ENCODE data around the gene ENAH. TPM values are rescaled to one million over a fixed set of nuclear protein-coding genes. Genes with fewer than 3 reads are reported as not detected.
"Not testable (repeated sequence)": the region's sequence is repeated elsewhere in the genome, so short reads cannot be mapped to it uniquely, and the experiment has no call there.

Gene ENAH
- total RNA-seq, 2 experiments from 2014 or later: not detected

GRCh38 chr1:225473676-225474438 is 179.1 kb downstream of the ENAH start:
- not testable (repeated sequence) for H3K27me3 Mint-ChIP-seq; H3K27ac Mint-ChIP-seq; H3K4me3 Mint-ChIP-seq; DNase-seq; H3K9me3 Mint-ChIP-seq (ENCODE audit: low read depth); ATAC-seq; H3K36me3 Mint-ChIP-seq
- CTCF ChIA-PET: interaction anchor here (0.7 to 5.8 kb wide), 32 partner anchors 9 to 517 kb away, joined by 3 to 49 read pairs (median 5); partner anchors contain the start of genes LBR, PYCR2, SRP9 and TMEM63A
- peaks cover 39% of the 10 kb centered on the region for H3K4me1 Mint-ChIP-seq

- not testable (repeated sequence) for H3K27ac Mint-ChIP-seq; H3K4me3 Mint-ChIP-seq; H3K9me3 Mint-ChIP-seq (ENCODE audit: low read depth); ATAC-seq; H3K36me3 Mint-ChIP-seq; DNase-seq; H3K27me3 Mint-ChIP-seq
- H3K4me1 Mint-ChIP-seq: peaks cover 43% of the 10 kb centered on the region
- CTCF ChIA-PET: interaction anchor here (0.6 to 5.8 kb wide), 12 partner anchors 10 to 514 kb away, joined by 3 to 49 read pairs (median 4); partner anchors contain the start of genes LBR and TMEM63A
These were observed 179.7 kb downstream of the ENAH start for GRCh38 chr1:225473266-225473665.

GRCh38 chr1:225471453-225472301 is 181.2 kb downstream of the ENAH start:
- no peak overlapping the region for H3K27ac Mint-ChIP-seq
- DNase-seq: no peak

GRCh38 chr1:225471109-225471452 is 181.8 kb downstream of the ENAH start:
- DNase-seq (no peak), ATAC-seq (no peak)
- no peaks in the 10 kb centered on the region for H3K36me3 Mint-ChIP-seq
- H3K27me3 Mint-ChIP-seq: no peaks in the 10 kb centered on the region
- no peaks in the 10 kb centered on the region for H3K9me3 Mint-ChIP-seq (ENCODE audit: low read depth)
- H3K4me1 Mint-ChIP-seq: peaks cover 32% of the 10 kb centered on the region
- H3K4me3 Mint-ChIP-seq: no peak overlapping the region
- H3K27ac Mint-ChIP-seq: no peak overlapping the region
- CTCF ChIA-PET: interaction anchor here (0.8 to 1.2 kb wide), 2 partner anchors 27 to 591 kb away, joined by 4 read pairs; partner anchors contain the start of gene H3-3A

More at GRCh38 chr1:225471453-225472301, 181.2 kb downstream of the ENAH start:
- no peak for ATAC-seq
- no peak overlapping the region for H3K4me3 Mint-ChIP-seq
- H3K27me3 Mint-ChIP-seq: no peaks in the 10 kb centered on the region
- CTCF ChIA-PET: interaction anchor here (1.1 to 1.3 kb wide), 4 partner anchors 9 to 591 kb away, joined by 3 to 5 read pairs (median 4); partner anchors contain the start of gene H3-3A
- no peaks in the 10 kb centered on the region for H3K36me3 Mint-ChIP-seq
- no peaks in the 10 kb centered on the region for H3K9me3 Mint-ChIP-seq (ENCODE audit: low read depth)
- H3K4me1 Mint-ChIP-seq: peaks cover 33% of the 10 kb centered on the region

- Mint-ChIP-seq H3K9me3 (ENCODE audit: low read depth) (no peaks in the 10 kb centered on the region), H3K4me1 (peaks cover 36% of the 10 kb centered on the region), H3K4me3 (no peak overlapping the region), H3K27me3 (no peaks in the 10 kb centered on the region), H3K36me3 (no peaks in the 10 kb centered on the region), H3K27ac (no peak overlapping the region)
- ATAC-seq: no peak
- DNase-seq: no peak
- CTCF ChIA-PET: interaction anchor here (0.8 kb wide), 1 partner anchor 27 kb away, joined by 4 read pairs; no protein-coding TSS in a partner anchor
These were observed 182.5 kb downstream of the ENAH start for GRCh38 chr1:225470211-225471108.

GRCh38 chr1:225469051-225469450 is 183.9 kb downstream of the ENAH start:
- peak overlapping the region; percentile 99 for H3K27ac Mint-ChIP-seq
- H3K27me3 Mint-ChIP-seq: no peaks in the 10 kb centered on the region
- CTCF ChIA-PET: interaction anchor here (0.9 to 3.3 kb wide), 8 partner anchors 9 to 519 kb away, joined by 3 to 29 read pairs (median 14); partner anchors contain the start of genes LBR and PYCR2
- no peaks in the 10 kb centered on the region for H3K9me3 Mint-ChIP-seq (ENCODE audit: low read depth)
- ATAC-seq: no peak
- peaks cover 43% of the 10 kb centered on the region for H3K4me1 Mint-ChIP-seq
- DNase-seq: no peak
- H3K4me3 Mint-ChIP-seq: peak overlapping the region; percentile 84
- no peaks in the 10 kb centered on the region for H3K36me3 Mint-ChIP-seq

GRCh38 chr1:225468270-225469020 is 184.5 kb downstream of the ENAH start:
- no peaks in the 10 kb centered on the region for H3K9me3 Mint-ChIP-seq (ENCODE audit: low read depth)
- ATAC-seq (no peak), DNase-seq (no peak)
- no peaks in the 10 kb centered on the region for H3K36me3 Mint-ChIP-seq
- CTCF ChIA-PET: interaction anchor here (0.7 to 3.3 kb wide), 17 partner anchors 10 to 597 kb away, joined by 3 to 29 read pairs (median 5); partner anchors contain the start of genes LBR, PYCR2, SRP9 and TMEM63A
- H3K4me1 Mint-ChIP-seq: peaks cover 46% of the 10 kb centered on the region
- H3K27ac Mint-ChIP-seq: peak overlapping the region; percentile 99
- no peaks in the 10 kb centered on the region for H3K27me3 Mint-ChIP-seq
- peak overlapping the region; percentile 84 for H3K4me3 Mint-ChIP-seq

GRCh38 chr1:225467193-225468020 is 185.5 kb downstream of the ENAH start:
- peaks cover 50% of the 10 kb centered on the region for H3K4me1 Mint-ChIP-seq
- H3K27me3 Mint-ChIP-seq: no peaks in the 10 kb centered on the region
- H3K4me3 Mint-ChIP-seq: peak overlapping the region; percentile 84
- H3K27ac Mint-ChIP-seq: peak overlapping the region; percentile 99
- ATAC-seq (peak; percentile 90), DNase-seq (peak; percentile 95)
- no peaks in the 10 kb centered on the region for H3K36me3 Mint-ChIP-seq
- no peaks in the 10 kb centered on the region for H3K9me3 Mint-ChIP-seq (ENCODE audit: low read depth)
- CTCF ChIA-PET: interaction anchor here (0.7 to 3.3 kb wide), 18 partner anchors 10 to 658 kb away, joined by 3 to 29 read pairs (median 4); partner anchors contain the start of genes LBR, PYCR2, SRP9 and TMEM63A

- no peaks in the 10 kb centered on the region for H3K36me3 Mint-ChIP-seq
These were observed 186.1 kb downstream of the ENAH start for GRCh38 chr1:225466848-225467192.

GRCh38 chr1:225465793-225466517 is 187.0 kb downstream of the ENAH start:
- CTCF ChIA-PET: interaction anchor here (1.3 to 3.3 kb wide), 3 partner anchors 9 to 21 kb away, joined by 5 to 17 read pairs (median 7); no protein-coding TSS in a partner anchor
- Mint-ChIP-seq H3K4me3 (no peak overlapping the region), H3K27me3 (no peaks in the 10 kb centered on the region), H3K36me3 (no peaks in the 10 kb centered on the region), H3K9me3 (ENCODE audit: low read depth) (no peaks in the 10 kb centered on the region), H3K4me1 (peaks cover 59% of the 10 kb centered on the region), H3K27ac (peak overlapping the region; percentile 76)
- no peak for DNase-seq
- no peak for ATAC-seq

More at GRCh38 chr1:225466848-225467192, 186.1 kb downstream of the ENAH start:
- DNase-seq (no peak), ATAC-seq (no peak)
- Mint-ChIP-seq H3K27me3 (no peaks in the 10 kb centered on the region), H3K4me3 (peak overlapping the region; percentile 84), H3K27ac (peak overlapping the region; percentile 99), H3K4me1 (peaks cover 53% of the 10 kb centered on the region), H3K9me3 (ENCODE audit: low read depth) (no peaks in the 10 kb centered on the region)
- CTCF ChIA-PET: interaction anchor here (0.8 to 3.3 kb wide), 11 partner anchors 9 to 659 kb away, joined by 3 to 29 read pairs (median 6); partner anchors contain the start of genes LBR and SRP9
